ENCODE measurements around the gene PCDHGB5. TPM values are rescaled to one million over a fixed set of nuclear protein-coding genes. Genes with fewer than 3 reads are reported as not detected.
"Not testable (repeated sequence)": the region's sequence is repeated elsewhere in the genome, so short reads cannot be mapped to it uniquely, and the experiment has no call there.

Gene PCDHGB5
- 1.2 and 2.6 TPM in 2 replicates for total RNA-seq
- 0.66 TPM in 1 of 2 replicates, not detected in the other for polyA plus RNA-seq

GRCh38 chr5:141397756-141398551 lies at the start of gene PCDHGB5:
Gene PCDHGB5 (plus strand): TSS chr5:141397947. CDS start chr5:141398128, 181 bp downstream.
- TF ChIP-seq CTCF (IDR thresholded peaks at IDR 0.05; ENCODE audit: low read depth, low read length): peak; percentile 58
- not testable (repeated sequence) for H3K4me1 ChIP-seq (ENCODE audit: low read depth); H3K27ac ChIP-seq; H3K27me3 ChIP-seq; H3K36me3 ChIP-seq; H3K9me3 ChIP-seq (ENCODE audit: low read depth); H3K4me3 ChIP-seq
- DNase-seq (ENCODE audit: low read depth in 1 of 2, low spot score in 1 of 2): peak in 1 of 2 donors; percentile 60

GRCh38 chr5:141349917-141350619 lies 47.7 kb upstream of the PCDHGB5 start, which contains the start of gene PCDHGB1:
Gene PCDHGB1 (plus strand): TSS chr5:141350099. CDS start chr5:141350261, 162 bp downstream.
- Histone ChIP-seq H3K27ac (no peak within 1 kb of the TSS), H3K27me3 (no peaks in the 10 kb centered on the region), H3K4me1 (ENCODE audit: low read depth) (no peaks in the 10 kb centered on the region), H3K9me3 (ENCODE audit: low read depth) (no peaks in the 10 kb centered on the region), H3K4me3 (no peak within 1 kb of the TSS), H3K36me3 (no peaks in the 10 kb centered on the region)
- DNase-seq (ENCODE audit: low read depth in 1 of 2, low spot score in 1 of 2): peak; percentile 30 to 59
- peak; percentile 53 for TF ChIP-seq CTCF (IDR thresholded peaks at IDR 0.05; ENCODE audit: low read depth, low read length)

GRCh38 chr5:141351591-141351990 lies 46.2 kb upstream of the PCDHGB5 start:
- H3K4me1 ChIP-seq (ENCODE audit: low read depth): no peaks in the 10 kb centered on the region
- H3K27me3 ChIP-seq: no peaks in the 10 kb centered on the region
- no peaks in the 10 kb centered on the region for H3K9me3 ChIP-seq (ENCODE audit: low read depth)
- no peak overlapping the region for H3K4me3 ChIP-seq
- no peak for TF ChIP-seq CTCF (IDR thresholded peaks at IDR 0.05; ENCODE audit: low read depth, low read length)
- no peak overlapping the region for H3K27ac ChIP-seq
- no peaks in the 10 kb centered on the region for H3K36me3 ChIP-seq
- DNase-seq (ENCODE audit: low read depth in 1 of 2, low spot score in 1 of 2): no peak

- TF ChIP-seq CTCF (IDR thresholded peaks at IDR 0.05; ENCODE audit: low read depth, low read length): peak; percentile 39
- Histone ChIP-seq H3K4me3 (no peak within 1 kb of the TSS), H3K36me3 (no peaks in the 10 kb centered on the region), H3K9me3 (ENCODE audit: low read depth) (no peaks in the 10 kb centered on the region), H3K4me1 (ENCODE audit: low read depth) (no peaks in the 10 kb centered on the region), H3K27ac (no peak within 1 kb of the TSS), H3K27me3 (no peaks in the 10 kb centered on the region)
- DNase-seq (ENCODE audit: low read depth in 1 of 2, low spot score in 1 of 2): peak in 1 of 2 donors; percentile 30
Observed at GRCh38 chr5:141354900-141355469, 42.8 kb upstream of the PCDHGB5 start, which contains the start of gene PCDHGA4. Gene PCDHGA4 (plus strand): TSS chr5:141355021. CDS start chr5:141355108, 87 bp downstream.

- Histone ChIP-seq H3K36me3 (no peaks in the 10 kb centered on the region), H3K27me3 (no peaks in the 10 kb centered on the region), H3K27ac (no peak overlapping the region), H3K4me1 (ENCODE audit: low read depth) (no peaks in the 10 kb centered on the region), H3K4me3 (no peak overlapping the region), H3K9me3 (ENCODE audit: low read depth) (peaks cover 2% of the 10 kb centered on the region)
- no peak for TF ChIP-seq CTCF (IDR thresholded peaks at IDR 0.05; ENCODE audit: low read depth, low read length)
- no peak for DNase-seq (ENCODE audit: low read depth in 1 of 2, low spot score in 1 of 2)
Observed at GRCh38 chr5:141355641-141356040, 42.1 kb upstream of the PCDHGB5 start.
